ENCODE measurements around the gene XYLT1.

DNA sequence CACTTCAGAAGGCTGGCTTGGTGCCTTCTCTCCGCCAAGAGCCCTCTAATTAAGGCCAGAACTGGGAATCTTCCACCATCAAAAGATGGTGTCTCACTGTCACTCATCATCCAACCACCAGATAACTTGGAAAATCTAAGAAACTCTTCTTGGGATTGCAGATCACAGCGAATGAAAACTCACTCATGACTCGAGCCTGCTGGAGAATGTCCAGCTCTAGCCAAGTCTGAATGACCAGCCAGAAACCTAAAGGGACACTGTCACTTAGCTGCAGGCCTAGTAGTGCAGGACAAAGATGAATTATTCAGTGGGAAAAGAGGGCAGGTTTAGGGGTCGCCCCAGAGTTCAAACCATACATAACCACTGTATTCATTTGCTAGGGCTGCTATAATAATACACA lies 107.8 kb downstream of the XYLT1 start:
- TF ChIP-seq ZNF709 (CRISPR knock-in tag; IDR thresholded peaks at IDR 0.05): no peak
- TF ChIP-seq THAP8 (CRISPR knock-in tag; IDR thresholded peaks at IDR 0.05; ENCODE audit: borderline replicate concordance): no peak
- no peak for TF ChIP-seq ISL2 (CRISPR knock-in tag; IDR thresholded peaks at IDR 0.05)
- no peak for TF ChIP-seq ZNF776 (CRISPR knock-in tag; IDR thresholded peaks at IDR 0.05)
- no peak for TF ChIP-seq POLR2AphosphoS5 (IDR thresholded peaks at IDR 0.05; ENCODE audit: low read depth, low read length)
- no peak for TF ChIP-seq ZFP91 (CRISPR knock-in tag; IDR thresholded peaks at IDR 0.05; ENCODE audit: borderline replicate concordance)
- TF ChIP-seq EP300 (IDR thresholded peaks at IDR 0.05; ENCODE audit: low read depth in 2 of 2, low read length in 2 of 2): no peak
- no peak for TF ChIP-seq EP300 (CRISPR knock-in tag; IDR thresholded peaks at IDR 0.05; ENCODE audit: borderline replicate concordance)
- TF ChIP-seq NR3C1 (CRISPR knock-in tag; IDR thresholded peaks at IDR 0.05): no peak
- no peak for TF ChIP-seq SRF (IDR thresholded peaks at IDR 0.05; ENCODE audit: low read depth, low read length)
- no peak for TF ChIP-seq CCAR2 (optimal IDR thresholded peaks at IDR 0.05; ENCODE audit: low read depth, low read length)
- no peak for TF ChIP-seq KDM1A (CRISPR knock-in tag; IDR thresholded peaks at IDR 0.05)
- TF ChIP-seq ZNF580 (CRISPR knock-in tag; IDR thresholded peaks at IDR 0.05; ENCODE audit: borderline replicate concordance, low read depth): no peak
- TF ChIP-seq, protein P1, sequence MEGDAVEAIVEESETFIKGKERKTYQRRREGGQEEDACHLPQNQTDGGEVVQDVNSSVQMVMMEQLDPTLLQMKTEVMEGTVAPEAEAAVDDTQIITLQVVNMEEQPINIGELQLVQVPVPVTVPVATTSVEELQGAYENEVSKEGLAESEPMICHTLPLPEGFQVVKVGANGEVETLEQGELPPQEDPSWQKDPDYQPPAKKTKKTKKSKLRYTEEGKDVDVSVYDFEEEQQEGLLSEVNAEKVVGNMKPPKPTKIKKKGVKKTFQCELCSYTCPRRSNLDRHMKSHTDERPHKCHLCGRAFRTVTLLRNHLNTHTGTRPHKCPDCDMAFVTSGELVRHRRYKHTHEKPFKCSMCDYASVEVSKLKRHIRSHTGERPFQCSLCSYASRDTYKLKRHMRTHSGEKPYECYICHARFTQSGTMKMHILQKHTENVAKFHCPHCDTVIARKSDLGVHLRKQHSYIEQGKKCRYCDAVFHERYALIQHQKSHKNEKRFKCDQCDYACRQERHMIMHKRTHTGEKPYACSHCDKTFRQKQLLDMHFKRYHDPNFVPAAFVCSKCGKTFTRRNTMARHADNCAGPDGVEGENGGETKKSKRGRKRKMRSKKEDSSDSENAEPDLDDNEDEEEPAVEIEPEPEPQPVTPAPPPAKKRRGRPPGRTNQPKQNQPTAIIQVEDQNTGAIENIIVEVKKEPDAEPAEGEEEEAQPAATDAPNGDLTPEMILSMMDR (CRISPR knock-in tag; IDR thresholded peaks at IDR 0.05): no peak

All from HepG2 (cell line).